SJSA1 (cell line): ENCODE data around the gene ANKRD33. TPM values are rescaled to one million over a fixed set of nuclear protein-coding genes. Genes with fewer than 3 reads are reported as not detected.

Experiments
- DNase-seq, 2 experiments: peaks; one replicate each; pipeline ENCODE4 v3.0.0-alpha.2; 2015 to 2020; ENCODE audit warnings: low spot score in 2 of 2, low read depth in 1 of 2
- H3K27ac ChIP-seq: fragments of 250-450 bp; sonication (Bioruptor Pico); 2 replicates; pipeline ENCODE4 v1.5.1; 2020; ENCODE audit warnings: mild to moderate bottlenecking, moderate library complexity
- H3K27me3 ChIP-seq: fragments of 250-450 bp; sonication (Bioruptor Pico); replicated peaks from 2 replicates; pipeline ENCODE4 v1.5.1; 2020; ENCODE audit warnings: mild to moderate bottlenecking, moderate library complexity
- H3K36me3 ChIP-seq: fragments of 250-450 bp; sonication (Bioruptor Pico); 2 replicates; pipeline ENCODE4 v1.5.1; 2020; ENCODE audit warnings: mild to moderate bottlenecking
- H3K4me1 ChIP-seq: fragments of 250-450 bp; sonication (Bioruptor Pico); replicated peaks from 2 replicates; pipeline ENCODE4 v1.6.1; 2021; ENCODE audit warnings: mild to moderate bottlenecking
- H3K4me3 ChIP-seq: fragments of 250-450 bp; sonication (Bioruptor Pico); 2 replicates; pipeline ENCODE4 v1.5.1; 2020; ENCODE audit warnings: mild to moderate bottlenecking
- H3K9me3 ChIP-seq: fragments of 250-450 bp; sonication (Bioruptor Pico); replicated peaks from 2 replicates; pipeline ENCODE4 v1.5.1; 2020; ENCODE audit warnings: mild to moderate bottlenecking
- total RNA-seq: library from RNA; depleted of rRNA; stranded (reverse); fragments of >200 nt; shearing (Covaris generic); gene quantifications from 2 replicates; pipeline ENCODE4 v1.2.3, GENCODE V29; 2014

The ANKRD33 gene
- total RNA-seq, 1 experiment from 2014 or later, result not detected

DNA sequence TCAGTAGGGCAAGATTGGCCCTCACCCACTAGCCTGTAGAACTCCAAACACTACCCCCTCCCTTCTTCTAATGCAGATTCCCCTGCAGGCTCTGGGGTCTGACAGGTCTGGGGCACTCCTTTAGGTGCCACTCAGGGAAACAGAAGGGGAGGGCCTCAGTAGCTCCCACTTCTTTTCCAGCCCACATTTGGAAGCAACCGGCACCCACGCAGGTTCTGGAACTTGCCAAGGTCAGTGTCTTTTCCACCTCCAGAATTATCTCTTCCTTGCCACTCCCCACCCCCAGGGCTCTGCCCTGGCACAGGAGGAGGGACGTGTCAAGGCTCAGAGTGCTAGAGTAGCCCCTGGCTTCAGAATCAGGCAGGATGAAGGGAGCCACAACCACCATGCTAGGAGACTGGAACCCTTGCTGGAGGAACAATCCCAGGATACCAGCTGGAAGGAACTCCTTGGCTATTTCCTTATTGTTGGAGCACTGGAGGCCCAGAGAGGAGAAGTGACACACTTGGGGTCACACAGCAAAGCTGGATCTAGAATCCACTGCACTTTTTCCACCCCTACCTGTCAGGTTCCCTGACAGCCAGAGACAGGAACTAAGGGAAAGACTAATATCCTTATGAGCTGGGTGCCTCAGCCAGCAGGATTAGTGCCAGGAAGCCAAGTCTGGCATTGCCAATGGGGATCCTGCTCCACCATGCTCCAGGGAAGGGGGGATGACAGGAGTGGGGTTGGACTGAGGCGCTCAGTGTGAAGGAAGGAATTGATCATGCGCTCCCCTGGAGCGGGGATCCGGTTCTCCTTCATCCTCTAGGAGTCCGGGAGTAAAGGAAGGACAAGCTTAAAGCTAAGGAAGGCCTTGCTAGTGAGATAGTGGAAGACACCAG lies 37.6 kb upstream of the ANKRD33 start:
- Histone ChIP-seq H3K27ac (no peak overlapping the region), H3K4me3 (no peak overlapping the region), H3K9me3 (no peaks in the 10 kb centered on the region), H3K27me3 (peaks cover 27% of the 10 kb centered on the region), H3K36me3 (no peaks in the 10 kb centered on the region), H3K4me1 (peaks cover 10% of the 10 kb centered on the region)
- no peak for DNase-seq

DNA sequence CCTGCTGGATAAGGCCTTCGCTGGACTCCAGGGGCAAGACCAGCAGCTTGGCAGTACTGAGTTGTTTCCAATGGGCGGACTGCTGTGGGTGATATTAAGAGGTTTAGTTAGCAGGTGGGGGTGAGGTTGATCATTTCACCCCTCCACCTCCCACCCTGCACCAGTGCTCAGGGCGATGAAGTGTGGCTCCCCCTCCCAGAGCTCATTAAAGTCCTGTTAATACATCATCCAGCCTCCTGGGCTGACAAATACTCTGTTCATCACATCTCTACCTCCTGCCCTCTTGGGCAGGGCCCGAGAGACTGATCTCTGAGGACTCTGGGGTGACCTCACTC lies 37.0 kb upstream of the ANKRD33 start:
- no peak for DNase-seq
- Histone ChIP-seq H3K27ac (no peak overlapping the region), H3K27me3 (peaks cover 28% of the 10 kb centered on the region), H3K9me3 (no peaks in the 10 kb centered on the region), H3K4me3 (no peak overlapping the region), H3K36me3 (no peaks in the 10 kb centered on the region), H3K4me1 (peaks cover 13% of the 10 kb centered on the region)

DNA sequence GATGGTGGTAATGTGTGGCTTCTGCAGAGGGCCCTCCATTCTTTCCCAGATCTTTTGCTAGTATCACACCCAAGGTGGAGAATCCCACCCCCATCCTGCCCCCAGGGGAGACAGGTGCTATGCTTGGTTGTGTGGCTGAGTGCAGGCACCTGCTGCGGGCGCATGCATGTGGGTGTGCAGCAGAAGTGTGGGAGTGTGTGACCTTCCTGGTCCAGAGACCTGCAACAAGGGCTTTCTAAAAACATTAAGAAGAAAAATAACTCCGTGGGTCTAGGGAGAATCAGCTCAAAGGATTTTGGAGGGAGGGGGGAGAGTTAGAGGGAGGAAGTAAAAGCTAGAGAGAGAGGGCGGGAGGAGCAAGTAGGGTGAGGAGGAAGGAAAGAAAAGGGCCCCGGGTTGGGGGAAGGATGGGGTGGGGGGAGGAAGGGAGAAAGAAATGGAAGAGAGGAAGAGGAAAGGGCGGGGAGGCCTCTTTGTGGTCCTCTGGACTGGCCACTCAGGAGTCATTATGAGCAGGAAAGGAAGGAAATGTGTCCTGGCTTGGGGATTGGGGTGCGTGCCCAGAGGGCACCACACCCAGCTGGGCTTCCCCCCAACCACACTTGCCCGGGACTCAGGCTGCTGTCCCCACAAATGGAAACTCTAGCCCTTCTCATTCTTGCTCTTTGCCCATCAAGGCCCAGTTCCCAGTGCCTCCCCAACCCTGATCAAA lies 36.3 kb upstream of the ANKRD33 start:
- H3K36me3 ChIP-seq, result no peaks in the 10 kb centered on the region
- no peak overlapping the region for H3K27ac ChIP-seq
- no peak overlapping the region for H3K4me3 ChIP-seq
- H3K27me3 ChIP-seq, result peaks cover 28% of the 10 kb centered on the region
- H3K4me1 ChIP-seq, result peaks cover 15% of the 10 kb centered on the region
- H3K9me3 ChIP-seq, result no peaks in the 10 kb centered on the region
- no peak for DNase-seq

DNA sequence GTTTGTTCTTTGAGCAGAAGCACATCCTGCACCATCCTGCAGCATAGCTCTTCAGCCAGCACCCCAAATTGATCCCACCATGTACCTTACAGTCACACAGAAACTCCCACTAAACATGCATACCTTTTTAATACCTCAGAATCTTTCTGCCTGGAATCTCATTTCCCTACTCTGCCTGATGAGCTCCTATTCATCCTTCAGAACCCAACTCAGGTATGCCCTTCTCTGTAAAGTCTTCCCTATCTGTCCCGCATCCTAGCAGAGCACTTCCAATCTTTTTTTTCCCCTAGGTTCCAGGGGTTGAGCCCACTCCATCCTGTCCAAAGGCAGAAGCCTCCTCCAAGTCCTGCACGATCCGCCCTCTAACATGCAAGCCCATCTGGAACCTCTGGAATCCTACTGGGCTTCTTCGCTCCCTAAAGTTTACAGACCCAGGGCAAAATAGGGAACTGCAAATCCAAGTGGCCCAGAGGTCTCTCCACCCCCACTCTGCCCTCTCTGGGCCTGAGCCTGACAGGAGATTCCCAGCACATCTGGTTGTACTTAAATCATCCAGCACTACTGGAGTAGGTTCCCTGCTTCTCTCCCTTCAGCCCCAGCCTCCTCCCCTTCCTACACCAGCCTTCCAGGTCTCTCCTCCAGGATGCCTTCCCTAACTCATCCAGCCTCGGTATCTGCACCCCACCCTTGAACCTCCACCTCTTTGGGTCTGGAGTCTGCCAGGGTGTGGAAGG lies 35.3 kb upstream of the ANKRD33 start:
- peaks cover 26% of the 10 kb centered on the region for H3K27me3 ChIP-seq
- H3K36me3 ChIP-seq, result no peaks in the 10 kb centered on the region
- no peaks in the 10 kb centered on the region for H3K9me3 ChIP-seq
- no peak overlapping the region for H3K4me3 ChIP-seq
- DNase-seq, result no peak
- H3K27ac ChIP-seq, result no peak overlapping the region
- H3K4me1 ChIP-seq, result peaks cover 10% of the 10 kb centered on the region

DNA sequence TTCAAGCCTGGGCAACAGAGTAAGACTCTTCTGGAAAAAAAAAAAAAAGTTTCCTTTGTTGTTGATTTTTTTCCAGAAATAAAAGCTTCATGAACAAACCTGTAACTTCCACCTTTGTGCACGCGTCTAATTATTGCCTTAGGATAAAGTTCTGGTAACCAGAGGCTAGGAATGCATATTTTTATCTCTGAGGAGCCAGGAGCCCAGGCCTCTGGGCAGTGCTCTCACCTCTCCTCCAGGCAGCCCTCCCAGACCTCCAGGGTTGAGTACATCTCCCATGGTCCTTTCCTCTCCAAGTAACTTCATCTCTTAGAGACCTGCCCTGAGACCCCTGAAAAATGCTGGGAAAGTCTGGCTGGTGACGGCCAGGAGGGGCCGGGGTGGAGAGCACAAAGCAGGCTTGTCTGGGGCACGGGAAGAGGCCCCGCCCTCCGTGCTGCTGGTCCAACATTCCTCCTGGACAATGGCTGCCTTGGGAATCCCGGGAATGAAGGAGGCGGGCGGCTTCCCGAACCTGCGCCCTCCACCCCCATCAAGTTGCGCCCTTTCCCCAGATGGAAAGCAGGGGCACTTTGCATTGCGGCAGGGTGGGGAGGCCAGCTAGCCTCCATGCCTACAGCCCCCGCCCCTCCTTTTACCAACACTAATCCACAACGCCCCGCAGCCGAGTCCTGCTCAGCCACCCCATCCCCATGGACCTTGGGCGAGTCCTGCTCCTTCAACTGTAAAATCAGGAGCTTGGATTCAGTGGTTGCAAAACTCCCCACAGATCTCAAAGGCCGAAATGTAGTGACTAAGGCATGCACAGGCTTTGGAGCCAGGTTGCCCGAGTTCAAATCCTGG lies 32.1 kb upstream of the ANKRD33 start:
- no peak overlapping the region for H3K27ac ChIP-seq
- DNase-seq, result no peak
- peaks cover 17% of the 10 kb centered on the region; the same call in 1 of the 2 replicates for H3K27me3 ChIP-seq
- H3K9me3 ChIP-seq, result no peaks in the 10 kb centered on the region
- H3K4me3 ChIP-seq, result no peak overlapping the region; the same call in 1 of the 2 replicates
- peaks cover 6% of the 10 kb centered on the region; the same call in 1 of the 2 replicates for H3K4me1 ChIP-seq
- H3K36me3 ChIP-seq, result no peaks in the 10 kb centered on the region

DNA sequence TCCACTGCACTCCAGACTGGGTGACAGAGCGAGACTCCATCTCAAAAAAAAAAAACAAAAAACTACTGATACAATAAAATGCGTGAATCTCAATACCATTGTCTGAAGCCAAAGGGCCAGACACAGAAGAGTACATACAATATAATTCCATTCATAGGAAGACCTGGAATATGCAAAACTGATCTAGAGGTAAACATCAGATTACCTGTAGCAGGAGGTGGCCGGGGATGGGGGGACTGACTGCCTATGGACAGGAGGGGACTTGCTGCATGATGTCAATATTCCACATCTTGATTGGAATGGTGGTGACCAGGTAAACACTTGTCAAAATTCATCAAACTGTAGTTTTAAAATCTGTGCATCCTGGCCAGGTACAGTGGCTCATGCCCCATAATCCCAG lies 26.9 kb upstream of the ANKRD33 start:
- Histone ChIP-seq H3K4me3 (no peak overlapping the region), H3K27me3 (peaks cover 30% of the 10 kb centered on the region), H3K4me1 (peaks cover 1% of the 10 kb centered on the region; the same call in 1 of the 2 replicates), H3K9me3 (no peaks in the 10 kb centered on the region), H3K36me3 (no peaks in the 10 kb centered on the region), H3K27ac (no peak overlapping the region)
- DNase-seq, result no peak

DNA sequence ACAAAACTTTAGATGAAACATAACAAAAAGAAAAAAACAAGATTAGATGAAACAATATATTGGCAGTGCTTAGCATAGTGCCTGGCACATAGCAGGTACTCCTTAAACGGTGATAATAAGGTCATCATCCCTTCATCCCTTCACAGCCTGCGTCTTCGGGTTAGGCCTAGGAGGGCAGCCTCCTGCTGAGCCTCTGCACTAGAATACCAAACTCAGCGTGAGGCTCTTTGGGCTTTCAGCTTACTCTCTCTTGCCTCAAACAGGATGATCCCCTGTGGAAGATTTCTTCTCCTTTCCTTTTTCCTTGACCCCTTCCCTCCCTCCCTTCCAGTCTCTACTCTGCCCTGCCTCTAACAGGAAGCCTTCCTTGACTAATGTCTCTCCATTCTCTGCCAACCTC lies 25.0 kb upstream of the ANKRD33 start:
- H3K9me3 ChIP-seq, result no peaks in the 10 kb centered on the region
- no peaks in the 10 kb centered on the region for H3K4me1 ChIP-seq
- H3K4me3 ChIP-seq, result no peak overlapping the region
- peaks cover 18% of the 10 kb centered on the region for H3K27me3 ChIP-seq
- no peak overlapping the region for H3K27ac ChIP-seq
- no peak for DNase-seq
- H3K36me3 ChIP-seq, result no peaks in the 10 kb centered on the region

DNA sequence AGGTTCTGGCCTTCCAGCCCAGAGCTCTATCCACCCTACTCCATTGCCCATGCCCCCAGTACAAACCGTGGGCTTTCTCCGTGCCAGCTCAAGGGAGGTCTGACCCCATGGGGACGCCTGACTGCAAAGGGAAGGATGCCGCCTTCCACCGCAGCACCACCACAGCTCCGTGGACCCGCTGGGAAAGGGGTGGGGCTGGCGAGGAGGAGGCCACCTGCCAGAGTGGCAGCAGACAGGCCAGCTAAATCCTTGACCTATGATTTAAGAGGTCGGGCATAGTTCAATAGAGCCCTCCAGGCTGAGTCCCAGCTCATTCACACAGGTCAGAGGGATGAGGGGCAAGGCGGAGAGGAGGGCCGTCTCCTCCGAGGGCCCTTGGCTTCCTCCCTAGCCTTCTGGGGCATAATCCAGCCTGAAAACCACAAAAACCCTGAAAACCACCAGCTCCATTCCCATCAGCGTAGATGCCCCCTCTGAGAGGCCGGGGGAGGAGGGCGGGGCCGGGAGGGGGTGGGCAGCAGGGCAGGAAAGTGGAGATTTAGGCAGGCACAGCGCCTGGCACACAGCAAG lies 24.5 kb upstream of the ANKRD33 start:
- H3K4me1 ChIP-seq, result no peaks in the 10 kb centered on the region
- no peak for DNase-seq

DNA sequence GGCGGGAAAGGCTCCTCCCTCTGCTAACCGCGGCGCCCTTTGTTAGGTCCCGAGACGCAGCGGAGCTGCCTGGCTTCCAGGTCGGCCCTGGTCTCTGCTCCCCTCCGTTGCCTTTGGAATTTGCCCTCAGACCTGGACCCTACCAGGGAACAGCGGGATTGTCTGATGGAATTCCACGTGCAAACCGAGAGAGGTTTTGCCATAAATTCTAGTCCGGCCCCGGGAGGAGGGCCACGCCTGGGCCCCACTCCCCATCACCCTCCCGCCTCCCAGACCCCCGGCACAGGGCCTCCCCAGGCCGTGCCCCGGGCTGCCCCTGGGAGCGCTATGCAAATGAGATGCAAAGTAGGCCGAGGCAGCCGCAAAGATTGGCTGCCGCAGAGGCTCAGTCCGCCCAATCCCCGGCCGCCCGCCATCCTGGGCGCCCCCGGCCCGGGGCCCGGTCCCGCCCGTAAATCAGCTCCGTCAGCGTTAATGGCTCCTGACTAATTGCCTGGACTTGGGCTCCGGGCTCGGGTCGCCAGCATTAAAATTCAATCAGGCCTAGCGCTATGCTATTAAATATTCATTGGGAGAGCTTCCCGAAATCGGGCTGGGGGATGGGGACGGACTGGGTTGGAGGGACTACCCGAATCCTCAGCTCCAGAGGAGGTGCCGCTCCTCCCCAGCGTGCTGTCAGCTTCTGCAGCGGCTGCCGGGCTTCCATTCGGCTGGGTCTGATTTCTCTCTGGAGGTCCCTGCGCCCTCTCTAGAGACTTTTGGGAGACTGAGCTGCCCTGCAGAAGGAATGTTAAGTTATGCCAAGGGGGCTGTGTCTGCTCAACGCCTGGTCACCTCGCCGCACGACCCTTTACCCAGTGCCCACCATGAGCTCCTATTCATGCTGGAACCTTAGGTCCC lies 23.7 kb upstream of the ANKRD33 start:
- DNase-seq, result no peak
- H3K4me3 ChIP-seq, result no peak overlapping the region
- H3K36me3 ChIP-seq, result no peaks in the 10 kb centered on the region
- peaks cover 27% of the 10 kb centered on the region for H3K27me3 ChIP-seq
- peaks cover 3% of the 10 kb centered on the region; the same call in 1 of the 2 replicates for H3K4me1 ChIP-seq
- no peaks in the 10 kb centered on the region for H3K9me3 ChIP-seq
- no peak overlapping the region for H3K27ac ChIP-seq

More for the DNA sequence above, 24.5 kb upstream of the ANKRD33 start:
- Histone ChIP-seq H3K27ac (no peak overlapping the region), H3K36me3 (no peaks in the 10 kb centered on the region), H3K27me3 (peaks cover 19% of the 10 kb centered on the region), H3K4me3 (no peak overlapping the region), H3K9me3 (no peaks in the 10 kb centered on the region)

DNA sequence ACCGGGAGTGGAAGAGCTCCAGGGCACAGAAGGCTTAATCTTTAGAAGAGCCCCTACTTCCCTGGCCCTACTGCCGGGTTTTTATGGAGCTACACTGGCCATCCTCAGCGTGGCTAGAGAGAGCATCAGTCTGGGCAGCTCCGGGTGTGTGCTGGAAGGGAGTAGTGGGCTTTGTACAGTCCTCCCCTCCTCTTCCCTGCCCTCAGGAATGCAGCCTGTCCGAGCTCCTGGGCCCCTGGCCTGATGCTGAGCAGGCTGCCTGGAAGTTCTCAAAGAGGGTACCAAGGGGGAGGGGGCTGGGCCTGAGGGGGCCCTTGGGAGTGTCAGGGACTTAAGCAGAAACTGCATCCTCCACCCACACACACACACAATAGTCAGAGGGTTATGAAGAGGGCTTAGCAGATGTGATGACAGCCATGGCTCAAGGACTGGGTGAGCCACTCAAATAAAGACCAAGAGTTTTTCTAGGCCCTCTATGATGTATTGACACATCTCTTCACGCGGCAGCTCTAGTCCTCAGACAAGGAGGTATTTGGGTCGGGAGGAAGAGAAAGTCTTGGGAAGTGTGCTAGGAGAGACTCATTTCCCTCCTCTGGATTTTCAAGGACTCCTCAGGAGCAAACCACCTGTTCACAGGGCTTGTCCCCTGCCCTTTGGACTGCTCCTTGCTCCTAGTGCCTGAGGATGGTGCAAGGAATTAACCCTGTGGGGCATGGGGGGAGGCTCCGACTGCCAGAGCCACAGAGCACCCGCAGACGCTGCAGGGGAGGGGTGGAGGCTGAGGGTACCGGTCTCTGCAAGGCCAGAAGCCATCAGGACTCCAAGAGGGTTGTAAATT lies 22.9 kb upstream of the ANKRD33 start:
- peaks cover 35% of the 10 kb centered on the region for H3K27me3 ChIP-seq
- no peak overlapping the region for H3K4me3 ChIP-seq
- H3K4me1 ChIP-seq, result peaks cover 3% of the 10 kb centered on the region; the same call in 1 of the 2 replicates
- no peak overlapping the region for H3K27ac ChIP-seq
- DNase-seq, result no peak
- no peaks in the 10 kb centered on the region for H3K36me3 ChIP-seq
- H3K9me3 ChIP-seq, result no peaks in the 10 kb centered on the region

DNA sequence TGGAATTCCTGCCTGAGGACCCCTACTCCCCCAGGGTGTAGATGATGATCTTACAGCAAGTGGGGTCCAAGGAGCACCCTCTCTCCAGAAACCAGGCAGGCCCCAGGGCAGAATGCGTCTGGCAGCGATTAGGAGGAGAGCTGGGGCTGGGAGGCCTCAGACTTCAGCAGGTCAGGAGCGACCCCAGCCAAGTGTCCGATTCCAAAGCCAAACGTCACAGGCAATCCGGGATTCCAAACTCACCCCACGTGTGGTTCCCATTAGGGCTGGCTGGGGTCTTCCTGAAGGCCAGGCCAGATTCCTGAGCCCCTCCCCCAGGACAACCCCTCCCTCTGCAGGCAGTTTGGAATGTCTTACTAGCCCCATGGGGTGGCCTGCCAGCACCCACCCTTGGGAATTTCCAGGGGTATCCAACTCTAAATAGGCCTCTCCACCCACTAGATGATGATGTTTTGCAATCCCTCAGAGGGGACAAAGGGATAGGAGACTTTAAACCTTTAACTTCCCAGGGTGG lies 22.1 kb upstream of the ANKRD33 start:
- no peak for DNase-seq
- peaks cover 42% of the 10 kb centered on the region for H3K27me3 ChIP-seq
- H3K27ac ChIP-seq, result no peak overlapping the region
- H3K36me3 ChIP-seq, result no peaks in the 10 kb centered on the region
- H3K4me1 ChIP-seq, result peaks cover 3% of the 10 kb centered on the region; the same call in 1 of the 2 replicates
- no peaks in the 10 kb centered on the region for H3K9me3 ChIP-seq
- no peak overlapping the region for H3K4me3 ChIP-seq
